SK-N-SH treated with all-trans-retinoic acid at 6 μM for 48 hours (cell line): ENCODE results near the gene CFAP61.

Experiments used
- SNAI2 ChIP-seq: fragments of 250-450 bp; sonication (Bioruptor Pico); IDR thresholded peaks from 2 replicates; pipeline ENCODE4 v1.5.0; 2020; ENCODE audit warnings: mild to moderate bottlenecking, moderate library complexity
- ZNF565 ChIP-seq: fragments of 450-650 bp; formaldehyde crosslinking; conservative IDR thresholded peaks from 2 replicates; pipeline ENCODE4 v1.5.0; 2020; ENCODE audit warnings: low read depth, mild to moderate bottlenecking, moderate library complexity
- TF ChIP-seq, protein P1 (sequence below): fragments of 250-450 bp; sonication (Bioruptor Pico); IDR thresholded peaks from 2 replicates; pipeline ENCODE4 v1.8.0; 2020; ENCODE audit warnings: mild to moderate bottlenecking, moderate library complexity, borderline replicate concordance

DNA sequence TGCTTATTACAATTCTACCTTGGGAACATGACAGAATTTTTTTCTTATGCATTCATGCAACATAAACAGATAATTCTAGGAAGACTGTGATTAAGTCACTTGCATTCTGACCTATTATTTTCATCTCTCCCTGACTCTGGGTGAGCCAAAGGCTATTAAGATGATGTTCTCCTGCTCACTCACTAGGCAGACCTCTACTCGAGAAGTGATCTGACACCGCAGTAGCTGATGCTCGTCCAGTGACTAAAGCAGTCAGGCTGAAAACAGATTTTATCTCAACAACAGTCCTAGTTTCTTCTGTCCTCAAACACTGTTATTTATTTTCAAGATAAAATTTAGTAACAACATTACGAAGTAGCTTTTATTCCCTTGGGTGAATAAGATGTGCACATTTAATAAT, 17.8 kb upstream of the CFAP61 start:
- TF ChIP-seq SNAI2 = no peak
- TF ChIP-seq, protein P1, sequence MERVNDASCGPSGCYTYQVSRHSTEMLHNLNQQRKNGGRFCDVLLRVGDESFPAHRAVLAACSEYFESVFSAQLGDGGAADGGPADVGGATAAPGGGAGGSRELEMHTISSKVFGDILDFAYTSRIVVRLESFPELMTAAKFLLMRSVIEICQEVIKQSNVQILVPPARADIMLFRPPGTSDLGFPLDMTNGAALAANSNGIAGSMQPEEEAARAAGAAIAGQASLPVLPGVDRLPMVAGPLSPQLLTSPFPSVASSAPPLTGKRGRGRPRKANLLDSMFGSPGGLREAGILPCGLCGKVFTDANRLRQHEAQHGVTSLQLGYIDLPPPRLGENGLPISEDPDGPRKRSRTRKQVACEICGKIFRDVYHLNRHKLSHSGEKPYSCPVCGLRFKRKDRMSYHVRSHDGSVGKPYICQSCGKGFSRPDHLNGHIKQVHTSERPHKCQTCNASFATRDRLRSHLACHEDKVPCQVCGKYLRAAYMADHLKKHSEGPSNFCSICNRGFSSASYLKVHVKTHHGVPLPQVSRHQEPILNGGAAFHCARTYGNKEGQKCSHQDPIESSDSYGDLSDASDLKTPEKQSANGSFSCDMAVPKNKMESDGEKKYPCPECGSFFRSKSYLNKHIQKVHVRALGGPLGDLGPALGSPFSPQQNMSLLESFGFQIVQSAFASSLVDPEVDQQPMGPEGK = no peak
- TF ChIP-seq ZNF565 (CRISPR knock-in tag) = no peak
